Neural progenitor cell (in vitro differentiated cells): ENCODE measurements around the gene ZP1.

Experiments used
- EZH2 ChIP-seq: fragments of 200-600 bp; sonication (generic); IDR thresholded peaks from 2 replicates; pipeline ENCODE4 v1.6.1; 2017; ENCODE audit warnings: antibody characterized with exemption, mild to moderate bottlenecking, moderate library complexity
- EZH2phosphoT487 ChIP-seq: fragments of 200-600 bp; sonication (generic); IDR thresholded peaks from 2 replicates; pipeline ENCODE4 v1.6.1; 2017; ENCODE audit warnings: antibody characterized with exemption
- TF ChIP-seq, protein P1 (sequence below): fragments of 200-600 bp; sonication (generic); IDR thresholded peaks from 2 replicates; pipeline ENCODE4 v1.5.1; 2017; ENCODE audit warnings: antibody characterized with exemption, mild to moderate bottlenecking

- TF ChIP-seq, protein P1, sequence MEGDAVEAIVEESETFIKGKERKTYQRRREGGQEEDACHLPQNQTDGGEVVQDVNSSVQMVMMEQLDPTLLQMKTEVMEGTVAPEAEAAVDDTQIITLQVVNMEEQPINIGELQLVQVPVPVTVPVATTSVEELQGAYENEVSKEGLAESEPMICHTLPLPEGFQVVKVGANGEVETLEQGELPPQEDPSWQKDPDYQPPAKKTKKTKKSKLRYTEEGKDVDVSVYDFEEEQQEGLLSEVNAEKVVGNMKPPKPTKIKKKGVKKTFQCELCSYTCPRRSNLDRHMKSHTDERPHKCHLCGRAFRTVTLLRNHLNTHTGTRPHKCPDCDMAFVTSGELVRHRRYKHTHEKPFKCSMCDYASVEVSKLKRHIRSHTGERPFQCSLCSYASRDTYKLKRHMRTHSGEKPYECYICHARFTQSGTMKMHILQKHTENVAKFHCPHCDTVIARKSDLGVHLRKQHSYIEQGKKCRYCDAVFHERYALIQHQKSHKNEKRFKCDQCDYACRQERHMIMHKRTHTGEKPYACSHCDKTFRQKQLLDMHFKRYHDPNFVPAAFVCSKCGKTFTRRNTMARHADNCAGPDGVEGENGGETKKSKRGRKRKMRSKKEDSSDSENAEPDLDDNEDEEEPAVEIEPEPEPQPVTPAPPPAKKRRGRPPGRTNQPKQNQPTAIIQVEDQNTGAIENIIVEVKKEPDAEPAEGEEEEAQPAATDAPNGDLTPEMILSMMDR: peak; percentile 5
- no peak for TF ChIP-seq EZH2phosphoT487
- TF ChIP-seq EZH2: no peak
These were observed 46.7 kb downstream of the ZP1 start, which contains the start of gene TMEM109 for GRCh38 chr11:60913793-60914632.
